ENCODE results near the gene SYNPR.

Gene SYNPR

GRCh38 chr3:63471781-63472180, 193.7 kb downstream of the SYNPR start:
- DNase-seq (ENCODE audit: low read depth in 2 of 2): no peak

- DNase-seq (ENCODE audit: low read depth in 2 of 2): no peak
Measured at GRCh38 chr3:63473641-63474166, 195.6 kb downstream of the SYNPR start.

- DNase-seq (ENCODE audit: low read depth in 2 of 2): no peak
Measured at GRCh38 chr3:63474828-63475518, 196.9 kb downstream of the SYNPR start.

- DNase-seq (ENCODE audit: low read depth in 2 of 2): no peak
Measured at GRCh38 chr3:63477494-63478129, 199.5 kb downstream of the SYNPR start.

GRCh38 chr3:63478990-63479660, 201.0 kb downstream of the SYNPR start:
- no peak for DNase-seq (ENCODE audit: low read depth in 2 of 2)

GRCh38 chr3:63479661-63480035, 201.5 kb downstream of the SYNPR start:
- DNase-seq (ENCODE audit: low read depth in 2 of 2): no peak

- DNase-seq (ENCODE audit: low read depth in 2 of 2): no peak
Measured at GRCh38 chr3:63481627-63482026, 203.5 kb downstream of the SYNPR start.

GRCh38 chr3:63482341-63482740, 204.2 kb downstream of the SYNPR start:
- no peak for DNase-seq (ENCODE audit: low read depth in 2 of 2)

GRCh38 chr3:63492464-63492863, 214.4 kb downstream of the SYNPR start:
- DNase-seq (ENCODE audit: low read depth in 2 of 2): no peak

- no peak for DNase-seq (ENCODE audit: low read depth in 2 of 2)
Measured at GRCh38 chr3:63493101-63493500, 215.0 kb downstream of the SYNPR start.

GRCh38 chr3:63494646-63495045, 216.5 kb downstream of the SYNPR start:
- no peak for DNase-seq (ENCODE audit: low read depth in 2 of 2)

- no peak for DNase-seq (ENCODE audit: low read depth in 2 of 2)
Measured at GRCh38 chr3:63497641-63498040, 219.5 kb downstream of the SYNPR start.

GRCh38 chr3:63500196-63500595, 222.1 kb downstream of the SYNPR start:
- no peak for DNase-seq (ENCODE audit: low read depth in 2 of 2)

GRCh38 chr3:63508305-63508704, 230.2 kb downstream of the SYNPR start:
- DNase-seq (ENCODE audit: low read depth in 2 of 2): no peak

- DNase-seq (ENCODE audit: low read depth in 2 of 2): no peak
Measured at GRCh38 chr3:63508771-63509170, 230.7 kb downstream of the SYNPR start.

GRCh38 chr3:63513791-63514190, 235.7 kb downstream of the SYNPR start:
- no peak for DNase-seq (ENCODE audit: low read depth in 2 of 2)

- DNase-seq (ENCODE audit: low read depth in 2 of 2): no peak
Measured at GRCh38 chr3:63514678-63515077, 236.6 kb downstream of the SYNPR start.

GRCh38 chr3:63519426-63519825, 241.3 kb downstream of the SYNPR start:
- no peak for DNase-seq (ENCODE audit: low read depth in 2 of 2)

GRCh38 chr3:63521657-63522056, 243.5 kb downstream of the SYNPR start:
- no peak for DNase-seq (ENCODE audit: low read depth in 2 of 2)

- no peak for DNase-seq (ENCODE audit: low read depth in 2 of 2)
Measured at GRCh38 chr3:63523100-63523499, 245.0 kb downstream of the SYNPR start.

- no peak for DNase-seq (ENCODE audit: low read depth in 2 of 2)
Measured at GRCh38 chr3:63528325-63529000, 250.4 kb downstream of the SYNPR start.

GRCh38 chr3:63532521-63532920, 254.4 kb downstream of the SYNPR start:
- DNase-seq (ENCODE audit: low read depth in 2 of 2): no peak

All from stimulated activated CD8-positive, alpha-beta memory T cell treated with anti-CD3 and anti-CD28 coated beads, Interleukin-2, amount 100 ng/mL, for 1 hour (primary cell).